NB4 (cell line): ENCODE measurements around the gene TSSK6.

ENCODE experiments used
- POLR2A ChIP-seq: IDR thresholded peaks from 2 replicates; pipeline ENCODE4 v1.6.1; 2011; ENCODE audit warnings: mild to moderate bottlenecking; ENCODE audit not compliant: insufficient read length; ENCODE audit errors: extremely low read depth
- TF ChIP-seq, protein P1 (sequence below): IDR thresholded peaks from one replicate; pipeline ENCODE4 v1.5.1; 2012; ENCODE audit warnings: low read depth, low read length
- TF ChIP-seq, protein P2 (sequence below): IDR thresholded peaks from 2 replicates; pipeline ENCODE4 v1.6.1; 2011; ENCODE audit warnings: low read depth, low read length

GRCh38 chr19:19504754-19505668 lies 10.3 kb downstream of the TSSK6 start:
- TF ChIP-seq, protein P1, sequence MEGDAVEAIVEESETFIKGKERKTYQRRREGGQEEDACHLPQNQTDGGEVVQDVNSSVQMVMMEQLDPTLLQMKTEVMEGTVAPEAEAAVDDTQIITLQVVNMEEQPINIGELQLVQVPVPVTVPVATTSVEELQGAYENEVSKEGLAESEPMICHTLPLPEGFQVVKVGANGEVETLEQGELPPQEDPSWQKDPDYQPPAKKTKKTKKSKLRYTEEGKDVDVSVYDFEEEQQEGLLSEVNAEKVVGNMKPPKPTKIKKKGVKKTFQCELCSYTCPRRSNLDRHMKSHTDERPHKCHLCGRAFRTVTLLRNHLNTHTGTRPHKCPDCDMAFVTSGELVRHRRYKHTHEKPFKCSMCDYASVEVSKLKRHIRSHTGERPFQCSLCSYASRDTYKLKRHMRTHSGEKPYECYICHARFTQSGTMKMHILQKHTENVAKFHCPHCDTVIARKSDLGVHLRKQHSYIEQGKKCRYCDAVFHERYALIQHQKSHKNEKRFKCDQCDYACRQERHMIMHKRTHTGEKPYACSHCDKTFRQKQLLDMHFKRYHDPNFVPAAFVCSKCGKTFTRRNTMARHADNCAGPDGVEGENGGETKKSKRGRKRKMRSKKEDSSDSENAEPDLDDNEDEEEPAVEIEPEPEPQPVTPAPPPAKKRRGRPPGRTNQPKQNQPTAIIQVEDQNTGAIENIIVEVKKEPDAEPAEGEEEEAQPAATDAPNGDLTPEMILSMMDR, result no peak
- TF ChIP-seq POLR2A, result no peak
- TF ChIP-seq, protein P2, sequence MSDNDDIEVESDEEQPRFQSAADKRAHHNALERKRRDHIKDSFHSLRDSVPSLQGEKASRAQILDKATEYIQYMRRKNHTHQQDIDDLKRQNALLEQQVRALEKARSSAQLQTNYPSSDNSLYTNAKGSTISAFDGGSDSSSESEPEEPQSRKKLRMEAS, result no peak
